PC-9 (cell line): ENCODE data around the gene TNS1. TPM values are rescaled to one million over a fixed set of nuclear protein-coding genes. Genes with fewer than 3 reads are reported as not detected.
A peak's percentile ranks its signal among the peaks of the same experiment; 100 is the strongest.
"Not testable (repeated sequence)": the region's sequence is repeated elsewhere in the genome, so short reads cannot be mapped to it uniquely, and the experiment has no call there.

Experiments
- BruUV-seq: library from RNA; stranded (reverse); fragments of 400-500 nt; replicated peaks from 2 replicates; lab custom pipeline; 2021; lab: Mats Ljungman, UMichigan
- CTCF ChIA-PET: fragments of 300-600 bp; sonication (Branson Sonifier 250); formaldehyde crosslinking; loops from one replicate; lab custom pipeline; 2022; ENCODE audit warnings: antibody characterized with exemption; lab: Charles Lee
- POLR2A ChIA-PET: fragments of 300-600 bp; sonication (Branson Sonifier 250); formaldehyde crosslinking; loops from one replicate; lab custom pipeline; 2022; ENCODE audit warnings: antibody characterized with exemption; ENCODE audit not compliant: unreplicated experiment; lab: Charles Lee
- DNase-seq, 2 experiments: peaks; one replicate each; pipeline versions ENCODE4 v3.0.0 to v3.0.0-alpha.2; 2015 to 2022; ENCODE audit warnings: mixed read lengths in 1 of 2
- H2AFZ ChIP-seq: fragments of 200-600 bp; sonication (generic); 2 replicates; pipeline ENCODE4 v1.8.1; 2017; ENCODE audit warnings: antibody characterized with exemption
- H3F3A ChIP-seq: fragments of 200-600 bp; sonication (generic); 2 replicates; pipeline ENCODE4 v1.8.1; 2017; ENCODE audit warnings: antibody characterized with exemption, mild to moderate bottlenecking, low read depth; ENCODE audit not compliant: insufficient read depth
- H3K27ac ChIP-seq: fragments of 200-600 bp; sonication (generic); 2 replicates; pipeline ENCODE4 v1.6.1; 2016; ENCODE audit warnings: mixed run types
- H3K27me3 ChIP-seq: fragments of 200-600 bp; sonication (generic); 2 replicates; pipeline ENCODE4 v1.6.1; 2016; ENCODE audit warnings: low read depth, mixed run types; ENCODE audit not compliant: insufficient read depth
- H3K36me3 ChIP-seq: fragments of 200-600 bp; sonication (generic); 2 replicates; pipeline ENCODE4 v1.6.1; 2016; ENCODE audit warnings: low read depth, mixed run types
- H3K4me1 ChIP-seq: fragments of 200-600 bp; sonication (generic); replicated peaks from 2 replicates; pipeline ENCODE4 v1.6.1; 2016; ENCODE audit warnings: mixed run types; ENCODE audit not compliant: insufficient read depth
- H3K4me2 ChIP-seq: fragments of 200-600 bp; sonication (generic); 2 replicates; pipeline ENCODE4 v1.6.1; 2017; ENCODE audit warnings: mixed run types
- H3K4me3 ChIP-seq: fragments of 200-600 bp; sonication (generic); 2 replicates; pipeline ENCODE4 v1.6.1; 2016; ENCODE audit warnings: mixed run types
- H3K79me2 ChIP-seq: fragments of 200-600 bp; sonication (generic); 2 replicates; pipeline ENCODE4 v1.6.1; 2017; ENCODE audit warnings: low read depth, mixed run types
- H3K9me2 ChIP-seq: fragments of 200-600 bp; sonication (generic); 2 replicates; pipeline ENCODE4 v1.8.1; 2017; ENCODE audit warnings: mild to moderate bottlenecking; ENCODE audit not compliant: insufficient read depth
- H3K9me3 ChIP-seq: fragments of 200-600 bp; sonication (generic); 2 replicates; pipeline ENCODE4 v1.8.1; 2016; ENCODE audit warnings: low read depth; ENCODE audit not compliant: insufficient read depth
- H4K20me1 ChIP-seq: fragments of 200-600 bp; sonication (generic); 2 replicates; pipeline ENCODE4 v1.8.1; 2017; ENCODE audit not compliant: insufficient read depth
- EZH2 ChIP-seq: fragments of 200-600 bp; sonication (generic); IDR thresholded peaks from 2 replicates; pipeline ENCODE4 v1.8.0; 2017; ENCODE audit warnings: antibody characterized with exemption, low read depth
- intact Hi-C: fragments of 100-400 bp; cut with micrococcal nuclease; formaldehyde crosslinking; loops from one replicate; pipeline ENCODE4 v1.10.0; 2022; ENCODE audit not compliant: unreplicated experiment
- total RNA-seq: library from RNA; stranded (reverse); gene quantifications from 2 replicates; pipeline ENCODE4 v1.2.3, GENCODE V29; 2021
- TF ChIP-seq, protein P1 (sequence below): fragments of 200-600 bp; sonication (generic); conservative IDR thresholded peaks from 2 replicates; pipeline ENCODE4 v1.6.1; 2017; ENCODE audit warnings: mixed run types, antibody characterized with exemption, mild to moderate bottlenecking, moderate library complexity

TNS1 gene
- total RNA-seq, 1 experiment from 2014 or later: 5.5 TPM

DNA sequence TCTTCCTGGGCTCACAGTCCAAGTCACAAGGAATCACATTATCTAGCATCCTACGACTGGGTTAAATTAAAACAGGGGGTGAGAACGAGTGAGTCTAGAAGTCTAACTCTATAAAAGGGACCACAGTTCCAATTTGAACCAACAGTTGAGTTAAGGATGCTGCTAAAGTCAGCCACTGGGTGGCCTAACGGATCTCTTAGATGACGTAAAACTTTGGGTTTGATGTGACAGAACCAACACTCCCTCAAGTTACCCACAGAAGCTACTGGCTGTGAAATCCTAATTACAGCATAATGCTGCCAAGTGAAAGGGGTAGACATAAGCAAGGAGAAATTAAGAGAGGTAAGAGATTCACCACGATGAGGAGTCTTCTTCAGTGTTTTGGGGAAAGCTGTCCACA, 33.6 kb upstream of the TNS1 start:
- Histone ChIP-seq H3K36me3 (no peaks in the 10 kb centered on the region), H3K9me3 (no peaks in the 10 kb centered on the region), H2AFZ (no peak overlapping the region), H3K27me3 (peaks cover 37% of the 10 kb centered on the region), H3K4me2 (no peak overlapping the region), H3K4me3 (no peak overlapping the region), H3K79me2 (no peaks in the 10 kb centered on the region), H4K20me1 (no peaks in the 10 kb centered on the region), H3K4me1 (no peaks in the 10 kb centered on the region), H3K27ac (no peak overlapping the region), H3F3A (no peaks in the 10 kb centered on the region), H3K9me2 (no peaks in the 10 kb centered on the region)
- CTCF ChIA-PET: no interaction called here
- POLR2A ChIA-PET: no interaction called here
- no peak for TF ChIP-seq EZH2
- TF ChIP-seq, protein P1, sequence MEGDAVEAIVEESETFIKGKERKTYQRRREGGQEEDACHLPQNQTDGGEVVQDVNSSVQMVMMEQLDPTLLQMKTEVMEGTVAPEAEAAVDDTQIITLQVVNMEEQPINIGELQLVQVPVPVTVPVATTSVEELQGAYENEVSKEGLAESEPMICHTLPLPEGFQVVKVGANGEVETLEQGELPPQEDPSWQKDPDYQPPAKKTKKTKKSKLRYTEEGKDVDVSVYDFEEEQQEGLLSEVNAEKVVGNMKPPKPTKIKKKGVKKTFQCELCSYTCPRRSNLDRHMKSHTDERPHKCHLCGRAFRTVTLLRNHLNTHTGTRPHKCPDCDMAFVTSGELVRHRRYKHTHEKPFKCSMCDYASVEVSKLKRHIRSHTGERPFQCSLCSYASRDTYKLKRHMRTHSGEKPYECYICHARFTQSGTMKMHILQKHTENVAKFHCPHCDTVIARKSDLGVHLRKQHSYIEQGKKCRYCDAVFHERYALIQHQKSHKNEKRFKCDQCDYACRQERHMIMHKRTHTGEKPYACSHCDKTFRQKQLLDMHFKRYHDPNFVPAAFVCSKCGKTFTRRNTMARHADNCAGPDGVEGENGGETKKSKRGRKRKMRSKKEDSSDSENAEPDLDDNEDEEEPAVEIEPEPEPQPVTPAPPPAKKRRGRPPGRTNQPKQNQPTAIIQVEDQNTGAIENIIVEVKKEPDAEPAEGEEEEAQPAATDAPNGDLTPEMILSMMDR: no peak
- DNase-seq: no peak
- intact Hi-C loops: loop anchor here (5.0 kb wide), 1 partner anchor 149 kb away; no protein-coding TSS in a partner anchor
- BruUV-seq: no TSS peak

DNA sequence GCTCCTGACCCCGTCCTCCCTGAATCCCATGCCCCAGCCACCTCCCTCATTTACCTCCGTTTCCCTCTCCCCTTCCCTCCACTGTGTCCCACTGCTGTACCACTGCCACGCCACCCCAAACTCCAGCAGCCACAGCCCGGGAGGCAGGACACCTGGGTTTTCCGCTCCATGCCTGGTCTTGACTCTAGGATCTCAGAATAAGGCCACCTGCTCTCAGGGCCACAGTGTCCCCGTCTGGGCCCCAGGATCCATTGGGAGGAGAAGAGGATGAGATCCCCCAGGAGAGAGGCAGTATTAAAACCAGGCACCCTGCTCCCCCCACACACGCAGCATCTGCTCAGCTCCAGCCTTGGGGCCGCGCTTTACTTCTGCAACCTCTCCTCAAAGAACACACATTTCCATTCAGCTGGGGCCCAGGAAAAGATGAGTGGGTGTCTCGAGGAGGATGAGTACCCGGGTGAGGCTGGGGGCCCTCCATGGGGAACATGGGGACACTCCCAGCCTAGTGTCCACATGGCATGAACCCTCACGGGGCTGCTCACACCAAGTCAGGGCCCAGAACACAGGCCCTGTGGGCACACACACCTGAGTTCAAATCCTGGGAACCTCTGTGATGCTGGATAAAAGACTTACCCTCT, 32.8 kb upstream of the TNS1 start:
- Histone ChIP-seq H2AFZ (no peak overlapping the region), H4K20me1 (no peaks in the 10 kb centered on the region), H3K9me3 (no peaks in the 10 kb centered on the region), H3K36me3 (no peaks in the 10 kb centered on the region), H3K27ac (no peak overlapping the region), H3K9me2 (no peaks in the 10 kb centered on the region), H3K4me2 (no peak overlapping the region), H3F3A (no peaks in the 10 kb centered on the region), H3K27me3 (peaks cover 37% of the 10 kb centered on the region), H3K79me2 (no peaks in the 10 kb centered on the region), H3K4me1 (no peaks in the 10 kb centered on the region), H3K4me3 (no peak overlapping the region)
- intact Hi-C loops: loop anchor here (5.0 kb wide), 1 partner anchor 148 kb away; no protein-coding TSS in a partner anchor
- ChIA-PET POLR2A (no interaction called here), CTCF (no interaction called here)
- BruUV-seq: no TSS peak
- DNase-seq: no peak
- no peak for TF ChIP-seq EZH2
- TF ChIP-seq, protein P1: no peak

DNA sequence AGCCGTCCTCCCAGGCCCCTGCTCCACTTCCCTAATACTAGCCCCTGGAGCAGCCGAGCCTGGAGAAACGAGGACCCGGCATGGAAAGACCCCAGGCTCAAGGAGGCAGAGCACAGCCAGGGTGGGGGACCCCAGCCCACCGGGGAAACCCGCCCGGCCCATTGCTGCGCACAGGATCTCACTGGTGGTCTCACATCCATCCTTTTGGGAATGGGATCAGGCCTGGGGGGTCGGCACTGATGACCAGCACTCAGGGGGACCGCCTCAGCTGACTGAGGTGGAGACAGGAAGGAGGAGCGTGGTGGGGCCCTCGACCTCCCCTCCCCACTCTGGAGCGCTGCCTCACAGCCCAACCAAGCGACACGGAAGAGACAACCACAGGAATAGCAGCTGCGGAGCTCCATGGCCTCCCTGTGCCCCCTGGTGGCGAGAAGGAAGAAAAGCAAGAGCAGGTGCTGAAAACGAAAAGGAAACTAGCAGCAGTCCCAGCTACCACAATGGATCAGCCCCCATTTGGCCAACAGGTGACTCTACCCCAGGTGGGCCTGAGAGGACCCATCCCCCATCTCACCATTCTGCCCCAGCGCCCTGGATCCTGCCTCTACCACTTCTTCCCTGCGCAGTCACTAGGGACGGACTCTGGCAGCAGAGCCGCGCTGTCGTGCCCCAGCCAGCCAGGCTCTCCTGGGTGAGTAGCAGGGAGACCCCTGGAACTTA, 31.9 kb upstream of the TNS1 start:
- H3K4me1 ChIP-seq, H2AFZ ChIP-seq, H3K36me3 ChIP-seq, H3K9me3 ChIP-seq, H3K4me3 ChIP-seq, H3K9me2 ChIP-seq, H3K27ac ChIP-seq, POLR2A ChIA-PET, H3K79me2 ChIP-seq, CTCF ChIA-PET, H3F3A ChIP-seq, BruUV-seq, H3K4me2 ChIP-seq, H4K20me1 ChIP-seq: not testable (repeated sequence)
- DNase-seq: peak in 1 of 2 experiments; percentile 37
- H3K27me3 ChIP-seq: peaks cover 37% of the 10 kb centered on the region
- TF ChIP-seq, protein P1: peak; percentile 71
- intact Hi-C loops: loop anchor here (1.0 to 5.0 kb wide), 4 partner anchors 33 to 245 kb away; partner anchors contain the start of gene RUFY4
